H9 (cell line): ENCODE results near the gene GNLY. TPM values are rescaled to one million over a fixed set of nuclear protein-coding genes. Genes with fewer than 3 reads are reported as not detected.

Experiments
- DNase-seq: peaks from one replicate; pipeline ENCODE4 v3.0.0-alpha.2; 2017
- H2AFZ ChIP-seq: one replicate; pipeline ENCODE4 v1.6.1; 2013; ENCODE audit warnings: mild to moderate bottlenecking, low read length, control low read depth, moderate library complexity
- H2AK5ac ChIP-seq: 2 replicates; pipeline ENCODE4 v1.6.1; 2013; ENCODE audit warnings: low read length, control low read depth, mixed read lengths; ENCODE audit not compliant: insufficient read length
- H2BK120ac ChIP-seq: one replicate; pipeline ENCODE4 v1.6.1; 2013; ENCODE audit warnings: low read depth, mild to moderate bottlenecking, low read length, control low read depth, inconsistent platforms; ENCODE audit not compliant: poor library complexity, severe bottlenecking
- H2BK12ac ChIP-seq: 2 replicates; pipeline ENCODE4 v1.6.1; 2013; ENCODE audit warnings: low read length, control low read depth, mixed read lengths, low read depth; ENCODE audit not compliant: insufficient read length
- H2BK15ac ChIP-seq: 2 replicates; pipeline ENCODE4 v1.6.1; 2013; ENCODE audit warnings: low read depth, low read length, control low read depth
- H2BK20ac ChIP-seq: one replicate; pipeline ENCODE4 v1.6.1; 2013; ENCODE audit warnings: low read depth, mild to moderate bottlenecking, low read length, control low read depth, inconsistent platforms; ENCODE audit not compliant: poor library complexity, severe bottlenecking
- H2BK5ac ChIP-seq: 2 replicates; pipeline ENCODE4 v1.6.1; 2013; ENCODE audit warnings: low read length, control low read depth, mixed read lengths; ENCODE audit not compliant: insufficient read length
- H3K14ac ChIP-seq: 2 replicates; pipeline ENCODE4 v1.6.1; 2013; ENCODE audit warnings: low read length, control low read depth; ENCODE audit not compliant: insufficient read depth
- H3K18ac ChIP-seq: 2 replicates; pipeline ENCODE4 v1.6.1; 2013; ENCODE audit warnings: low read depth, mild to moderate bottlenecking, mixed read lengths, low read length, control low read depth; ENCODE audit not compliant: insufficient read length
- H3K23ac ChIP-seq: 2 replicates; pipeline ENCODE4 v1.6.1; 2013; ENCODE audit warnings: low read length, control low read depth, mixed read lengths, low read depth; ENCODE audit not compliant: insufficient read length
- H3K23me2 ChIP-seq: 2 replicates; pipeline ENCODE4 v1.6.1; 2013; ENCODE audit warnings: low read depth, mild to moderate bottlenecking, mixed read lengths, low read length, control low read depth; ENCODE audit not compliant: insufficient read length, poor library complexity, severe bottlenecking
- H3K27ac ChIP-seq: 2 replicates; pipeline ENCODE4 v1.5.1; 2013; ENCODE audit warnings: low read length, control low read depth, mixed read lengths, low read depth; ENCODE audit not compliant: insufficient read length
- H3K27me3 ChIP-seq: 2 replicates; pipeline ENCODE4 v1.6.1; 2013; ENCODE audit warnings: low read length, control low read depth, inconsistent platforms; ENCODE audit not compliant: insufficient read depth
- H3K4ac ChIP-seq: 2 replicates; pipeline ENCODE4 v1.6.1; 2013; ENCODE audit warnings: low read depth, mild to moderate bottlenecking, control low read depth, inconsistent platforms, low read length, moderate library complexity
- H3K4me1 ChIP-seq: 2 replicates; pipeline ENCODE4 v1.6.1; 2013; ENCODE audit warnings: low read length, control low read depth, inconsistent platforms; ENCODE audit not compliant: insufficient read depth
- H3K4me2 ChIP-seq: 2 replicates; pipeline ENCODE4 v1.6.1; 2013; ENCODE audit warnings: low read length, control low read depth, mixed read lengths; ENCODE audit not compliant: insufficient read length, insufficient read depth
- H3K56ac ChIP-seq: 2 replicates; pipeline ENCODE4 v1.6.1; 2013; ENCODE audit warnings: low read depth, mild to moderate bottlenecking, mixed read lengths, low read length, control low read depth; ENCODE audit not compliant: insufficient read length
- H3K79me1 ChIP-seq: 2 replicates; pipeline ENCODE4 v1.6.1; 2013; ENCODE audit warnings: low read depth, mild to moderate bottlenecking, moderate library complexity, low read length, control low read depth, inconsistent platforms; ENCODE audit not compliant: insufficient read depth, poor library complexity, severe bottlenecking
- H3K79me2 ChIP-seq: 2 replicates; pipeline ENCODE4 v1.6.1; 2013; ENCODE audit warnings: low read length, control low read depth, inconsistent platforms; ENCODE audit not compliant: insufficient read depth
- H3K9ac ChIP-seq: 2 replicates; pipeline ENCODE4 v1.6.1; 2013; ENCODE audit warnings: low read length, control low read depth, mixed read lengths; ENCODE audit not compliant: insufficient read length; ENCODE audit errors: extremely low read depth
- H3K9me3 ChIP-seq: one replicate; pipeline ENCODE4 v1.6.1; 2013; ENCODE audit warnings: low read depth, low read length, inconsistent platforms; ENCODE audit not compliant: control insufficient read depth
- H3T11ph ChIP-seq: one replicate; pipeline ENCODE4 v1.6.1; 2013; ENCODE audit warnings: mild to moderate bottlenecking, low read length, control low read depth, inconsistent platforms
- H4K20me1 ChIP-seq: one replicate; pipeline ENCODE4 v1.6.1; 2013; ENCODE audit not compliant: control insufficient read depth, insufficient read length, insufficient read depth
- H4K5ac ChIP-seq: 2 replicates; pipeline ENCODE4 v1.6.1; 2013; ENCODE audit warnings: low read depth, mild to moderate bottlenecking, mixed read lengths, low read length, control low read depth; ENCODE audit not compliant: insufficient read length
- H4K8ac ChIP-seq: replicated peaks from 2 replicates; pipeline ENCODE4 v1.6.1; 2013; ENCODE audit warnings: low read length, control low read depth, mixed read lengths, low read depth; ENCODE audit not compliant: insufficient read length
- H4K91ac ChIP-seq: 2 replicates; pipeline ENCODE4 v1.6.1; 2013; ENCODE audit warnings: low read depth, mild to moderate bottlenecking, moderate library complexity, mixed read lengths, low read length, control low read depth; ENCODE audit not compliant: insufficient read length
- H3K27ac Mint-ChIP-seq, 3 experiments: 2 replicates in 2 of 3; 3 replicates in 1 of 3; pipeline ENCODE4 v1.8.0; 2020 to 2021; ENCODE audit warnings: mixed read lengths in 3 of 3, mild to moderate bottlenecking in 1 of 3, moderate library complexity in 1 of 3
- H3K27me3 Mint-ChIP-seq: 2 replicates; pipeline ENCODE4 v1.8.0; 2021; ENCODE audit warnings: low read depth, mild to moderate bottlenecking, moderate library complexity, mixed read lengths
- H3K36me3 Mint-ChIP-seq, 3 experiments: 2 replicates in 2 of 3; 3 replicates in 1 of 3; pipeline ENCODE4 v1.8.0; 2020 to 2021; ENCODE audit warnings: low read depth in 3 of 3, mixed read lengths in 3 of 3; ENCODE audit not compliant: insufficient read depth in 1 of 3
- H3K4me1 Mint-ChIP-seq, 2 experiments: 2 replicates each; pipeline ENCODE4 v1.8.0; 2020; ENCODE audit warnings: mixed read lengths in 2 of 2
- H3K4me3 Mint-ChIP-seq, 2 experiments: 2 replicates in 1 of 2; 3 replicates in 1 of 2; pipeline ENCODE4 v1.8.0; 2020 to 2021; ENCODE audit warnings: mild to moderate bottlenecking in 2 of 2, mixed read lengths in 2 of 2, moderate library complexity in 1 of 2
- H3K9me3 Mint-ChIP-seq, 2 experiments: 2 replicates in 1 of 2; 3 replicates in 1 of 2; pipeline ENCODE4 v1.8.0; 2020; ENCODE audit warnings: mild to moderate bottlenecking in 2 of 2, mixed read lengths in 2 of 2, moderate library complexity in 1 of 2
- WGBS: extraction: QIAGEN DNeasy Blood & Tissue Kit; methylation state at CpG from one replicate; pipeline ENCODE4 v1.1.7; 2013; ENCODE audit warnings: missing lambda C conversion rate, low lambda C conversion rate, mixed read lengths; ENCODE audit not compliant: insufficient read length; ENCODE audit errors: extremely low coverage; 5-methylcytosine and 5-hydroxymethylcytosine counted together
- total RNA-seq: library from RNA; stranded (reverse); gene quantifications from 2 replicates; pipeline ENCODE4 v1.2.1, GENCODE V29; 2021
- TF ChIP-seq, protein P1 (sequence below): fragments of 200-600 bp; sonication (generic); conservative IDR thresholded peaks from 3 replicates; pipeline ENCODE4 v1.8.0; 2021; ENCODE audit warnings: antibody characterized with exemption, mild to moderate bottlenecking

Gene GNLY
- total RNA-seq, 1 experiment from 2014 or later = not detected

DNA sequence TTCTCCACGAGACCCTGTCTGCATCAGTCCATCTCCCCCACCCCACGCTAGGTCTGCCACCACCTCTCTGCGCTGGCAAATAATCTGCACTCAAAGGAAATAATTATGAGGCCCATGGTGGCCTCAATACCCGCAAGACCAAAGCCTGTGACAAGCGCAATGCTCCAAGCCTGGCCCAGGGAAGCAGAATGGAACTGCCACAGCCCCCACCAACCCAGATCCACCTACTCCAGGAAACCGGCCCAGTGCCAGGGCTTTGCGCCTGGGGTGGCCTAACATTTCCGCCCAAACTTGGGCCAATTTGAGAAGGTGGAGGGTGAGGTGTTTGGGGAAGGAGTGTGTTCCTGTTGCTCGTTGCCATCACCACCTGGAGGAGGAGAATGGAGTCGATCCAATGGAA lies 33.6 kb downstream of the GNLY start:
- Histone ChIP-seq H3K4me2 (no peak overlapping the region), H4K91ac (no peak overlapping the region), H2BK20ac (no peak overlapping the region), H3K23me2 (no peaks in the 10 kb centered on the region), H3K27ac (no peak overlapping the region), H3K79me1 (no peaks in the 10 kb centered on the region), H3K4ac (no peak overlapping the region), H2BK120ac (no peak overlapping the region), H2BK12ac (no peak overlapping the region), H3K18ac (no peak overlapping the region), H2BK15ac (no peak overlapping the region), H3T11ph (no peak overlapping the region), H3K9ac (no peak overlapping the region), H3K27me3 (no peaks in the 10 kb centered on the region), H2AK5ac (no peak overlapping the region), H2AFZ (no peak overlapping the region), H4K20me1 (no peaks in the 10 kb centered on the region), H3K4me1 (no peaks in the 10 kb centered on the region), H4K5ac (no peak overlapping the region), H3K23ac (no peak overlapping the region), H3K9me3 (no peaks in the 10 kb centered on the region), H3K56ac (no peak overlapping the region), H2BK5ac (no peak overlapping the region), H3K14ac (no peak overlapping the region), H4K8ac (no peak overlapping the region), H3K79me2 (no peaks in the 10 kb centered on the region)
- TF ChIP-seq, protein P1, sequence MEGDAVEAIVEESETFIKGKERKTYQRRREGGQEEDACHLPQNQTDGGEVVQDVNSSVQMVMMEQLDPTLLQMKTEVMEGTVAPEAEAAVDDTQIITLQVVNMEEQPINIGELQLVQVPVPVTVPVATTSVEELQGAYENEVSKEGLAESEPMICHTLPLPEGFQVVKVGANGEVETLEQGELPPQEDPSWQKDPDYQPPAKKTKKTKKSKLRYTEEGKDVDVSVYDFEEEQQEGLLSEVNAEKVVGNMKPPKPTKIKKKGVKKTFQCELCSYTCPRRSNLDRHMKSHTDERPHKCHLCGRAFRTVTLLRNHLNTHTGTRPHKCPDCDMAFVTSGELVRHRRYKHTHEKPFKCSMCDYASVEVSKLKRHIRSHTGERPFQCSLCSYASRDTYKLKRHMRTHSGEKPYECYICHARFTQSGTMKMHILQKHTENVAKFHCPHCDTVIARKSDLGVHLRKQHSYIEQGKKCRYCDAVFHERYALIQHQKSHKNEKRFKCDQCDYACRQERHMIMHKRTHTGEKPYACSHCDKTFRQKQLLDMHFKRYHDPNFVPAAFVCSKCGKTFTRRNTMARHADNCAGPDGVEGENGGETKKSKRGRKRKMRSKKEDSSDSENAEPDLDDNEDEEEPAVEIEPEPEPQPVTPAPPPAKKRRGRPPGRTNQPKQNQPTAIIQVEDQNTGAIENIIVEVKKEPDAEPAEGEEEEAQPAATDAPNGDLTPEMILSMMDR = no peak
- Mint-ChIP-seq H3K4me1 (0 out of 4 replicates have a peak, but pooled peaks cover 0 to 3% of the 10 kb centered on the region in 2 experiments), H3K4me3 (no peak overlapping the region), H3K36me3 (no peaks in the 10 kb centered on the region; a peak in 1 of 7 replicates), H3K27ac (no peak overlapping the region), H3K9me3 (no peaks in the 10 kb centered on the region), H3K27me3 (peaks cover 14% of the 10 kb centered on the region)
- DNase-seq = no peak
- no CpG with 5 or more reads among the region's 10 CpGs for whole genome bisulfite sequencing
